Measurements from ENCODE around the gene STAB1. TPM values are rescaled to one million over a fixed set of nuclear protein-coding genes. Genes with fewer than 3 reads are reported as not detected.
"Not testable (repeated sequence)": the region's sequence is repeated elsewhere in the genome, so short reads cannot be mapped to it uniquely, and the experiment has no call there.

The STAB1 gene
- polyA plus RNA-seq, 3 donors, result 3.8 to 535 (median 15.8) TPM

DNA sequence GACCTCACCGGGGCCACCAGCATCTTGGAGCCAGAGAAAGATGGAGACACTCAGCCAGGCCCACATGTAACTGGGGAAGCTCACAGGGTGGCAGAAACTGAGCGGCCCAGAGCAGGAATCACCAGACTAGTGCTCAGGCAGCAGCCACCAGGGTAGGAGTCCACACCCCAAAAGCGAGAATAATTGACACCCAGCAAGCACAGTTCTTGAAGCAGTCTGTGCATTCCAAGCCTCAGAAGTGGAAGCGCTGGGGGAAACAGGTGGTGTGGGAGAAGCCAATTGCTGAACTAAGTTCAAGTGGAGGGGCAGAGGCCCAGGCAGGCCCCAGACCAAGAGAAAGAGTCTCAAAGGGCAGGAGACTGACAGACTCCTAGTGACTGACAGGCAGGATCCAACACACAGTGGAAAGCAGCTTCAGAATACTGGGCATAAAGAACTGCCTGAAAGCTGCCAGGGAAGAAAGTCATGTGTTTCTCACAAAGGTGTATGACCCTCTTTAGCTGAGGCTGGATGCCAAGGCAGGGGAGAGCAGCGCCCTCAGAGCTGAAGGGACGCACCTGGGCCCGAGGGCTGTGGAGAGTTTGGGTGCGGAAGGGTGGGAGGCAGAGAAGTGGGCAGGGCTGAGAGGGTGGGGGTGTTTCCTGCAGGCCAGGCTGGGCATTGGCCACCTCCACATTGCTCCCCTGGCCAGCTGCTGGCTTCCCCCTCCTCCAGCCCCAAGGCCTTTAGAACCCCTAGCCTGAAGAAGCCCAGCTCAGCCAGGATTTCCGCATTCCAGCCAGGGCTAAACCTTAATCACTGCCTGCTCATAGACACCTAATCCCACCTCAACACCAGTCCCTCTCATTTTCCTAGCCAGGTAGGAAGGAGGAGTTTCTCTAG, 30.8 kb downstream of the STAB1 start:
- Histone ChIP-seq H3K4me2 (replicated peaks; ENCODE audit: extremely low read depth, low read length, poor library complexity, severe bottlenecking) (no peak overlapping the region), H3K27me3 (ENCODE audit: control insufficient read depth in 2 of 2, insufficient read depth in 2 of 2, low read length in 2 of 2) (no peaks in the 10 kb centered on the region), H3K9ac (ENCODE audit: insufficient read depth, low read length, poor library complexity, severe bottlenecking) (no peak overlapping the region), H3K27ac (ENCODE audit: low read depth in 1 of 2, low read length in 2 of 2) (peak overlapping the region in 1 of 2 donors; percentile 8), H4K20me1 (ENCODE audit: insufficient read depth, low read length) (peaks cover 4% of the 10 kb centered on the region), H3K36me3 (replicated peaks in 1 of 2; ENCODE audit: control insufficient read depth in 1 of 2, insufficient read depth in 2 of 2, low read length in 2 of 2) (peaks cover 56 to 76% of the 10 kb centered on the region in 2 donors), H3K9me3 (replicated peaks in 1 of 2; ENCODE audit: control insufficient read depth in 1 of 2, insufficient read depth in 1 of 2, low read length in 2 of 2) (no peaks in the 10 kb centered on the region), H3K4me3 (replicated peaks in 1 of 3; ENCODE audit: low read depth in 2 of 3, low read length in 3 of 3) (no peak overlapping the region), H2AFZ (ENCODE audit: insufficient read depth, low read depth, low read length, poor library complexity, severe bottlenecking) (no peak overlapping the region), H3K79me2 (ENCODE audit: insufficient read depth, low read length) (peaks cover 8% of the 10 kb centered on the region), H3K4me1 (ENCODE audit: control insufficient read depth in 1 of 2, insufficient read depth in 2 of 2, low read length in 2 of 2) (no peaks in the 10 kb centered on the region)
- Mint-ChIP-seq H3K27me3 (ENCODE audit: low read depth in 3 of 3) (peaks cover 0 to 2% (median 1%) of the 10 kb centered on the region in 3 donors), H3K9me3 (no peaks in the 10 kb centered on the region), H3K36me3 (peaks cover 48 to 68% of the 10 kb centered on the region in 2 donors), H3K4me1 (peaks cover 3% of the 10 kb centered on the region), H3K27ac (peak overlapping the region in 6 of 7 donors; percentile 36 to 81 (median 62)), H3K4me3 (no peak overlapping the region)
- TF ChIP-seq, protein P1, sequence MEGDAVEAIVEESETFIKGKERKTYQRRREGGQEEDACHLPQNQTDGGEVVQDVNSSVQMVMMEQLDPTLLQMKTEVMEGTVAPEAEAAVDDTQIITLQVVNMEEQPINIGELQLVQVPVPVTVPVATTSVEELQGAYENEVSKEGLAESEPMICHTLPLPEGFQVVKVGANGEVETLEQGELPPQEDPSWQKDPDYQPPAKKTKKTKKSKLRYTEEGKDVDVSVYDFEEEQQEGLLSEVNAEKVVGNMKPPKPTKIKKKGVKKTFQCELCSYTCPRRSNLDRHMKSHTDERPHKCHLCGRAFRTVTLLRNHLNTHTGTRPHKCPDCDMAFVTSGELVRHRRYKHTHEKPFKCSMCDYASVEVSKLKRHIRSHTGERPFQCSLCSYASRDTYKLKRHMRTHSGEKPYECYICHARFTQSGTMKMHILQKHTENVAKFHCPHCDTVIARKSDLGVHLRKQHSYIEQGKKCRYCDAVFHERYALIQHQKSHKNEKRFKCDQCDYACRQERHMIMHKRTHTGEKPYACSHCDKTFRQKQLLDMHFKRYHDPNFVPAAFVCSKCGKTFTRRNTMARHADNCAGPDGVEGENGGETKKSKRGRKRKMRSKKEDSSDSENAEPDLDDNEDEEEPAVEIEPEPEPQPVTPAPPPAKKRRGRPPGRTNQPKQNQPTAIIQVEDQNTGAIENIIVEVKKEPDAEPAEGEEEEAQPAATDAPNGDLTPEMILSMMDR (IDR thresholded peaks at IDR 0.05), result no peak
- WGBS (ENCODE audit: insufficient coverage), result 79% methylated on average over 7 of the region's 9 CpGs
- intact Hi-C loops (cut with micrococcal nuclease), result no loop called here
- DNase-seq, result no peak

DNA sequence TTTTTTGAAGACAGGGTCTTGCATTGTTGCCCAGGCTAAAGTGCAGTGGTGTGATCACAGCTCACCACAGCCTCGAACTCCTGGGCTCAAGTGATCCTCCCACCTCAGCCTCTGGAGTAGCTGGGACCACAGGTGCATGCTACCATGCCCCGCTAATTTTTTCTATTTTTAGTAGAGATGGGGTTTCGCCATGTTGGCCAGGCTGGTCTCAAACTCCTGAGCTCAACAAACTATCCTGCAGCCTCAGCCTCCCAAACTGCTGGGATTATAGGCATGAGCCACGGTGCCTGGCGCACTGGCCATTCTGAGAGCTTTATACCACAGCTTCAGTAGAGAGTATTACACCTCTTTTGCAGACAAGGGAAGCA, 31.5 kb downstream of the STAB1 start:
- H2AFZ ChIP-seq (ENCODE audit: insufficient read depth, low read depth, low read length, poor library complexity, severe bottlenecking); H3K27me3 Mint-ChIP-seq (ENCODE audit: low read depth in 3 of 3); intact Hi-C loops (cut with micrococcal nuclease); H3K27me3 ChIP-seq (ENCODE audit: control insufficient read depth in 2 of 2, insufficient read depth in 2 of 2, low read length in 2 of 2); H3K9me3 ChIP-seq (replicated peaks in 1 of 2; ENCODE audit: control insufficient read depth in 1 of 2, insufficient read depth in 1 of 2, low read length in 2 of 2); H3K4me1 ChIP-seq (ENCODE audit: control insufficient read depth in 1 of 2, insufficient read depth in 2 of 2, low read length in 2 of 2); H3K4me3 ChIP-seq (replicated peaks in 1 of 3; ENCODE audit: low read depth in 2 of 3, low read length in 3 of 3); H3K4me1 Mint-ChIP-seq; H3K9me3 Mint-ChIP-seq; H3K4me2 ChIP-seq (replicated peaks; ENCODE audit: extremely low read depth, low read length, poor library complexity, severe bottlenecking); H3K9ac ChIP-seq (ENCODE audit: insufficient read depth, low read length, poor library complexity, severe bottlenecking); H3K4me3 Mint-ChIP-seq; DNase-seq; H4K20me1 ChIP-seq (ENCODE audit: insufficient read depth, low read length): not testable (repeated sequence)
- H3K27ac Mint-ChIP-seq, result peak overlapping the region in 2 of 7 donors; percentile 63 to 75
- H3K27ac ChIP-seq (ENCODE audit: low read depth in 1 of 2, low read length in 2 of 2), result peak overlapping the region; percentile 8 to 20
- peaks cover 49 to 69% of the 10 kb centered on the region in 2 donors for H3K36me3 ChIP-seq (replicated peaks in 1 of 2; ENCODE audit: control insufficient read depth in 1 of 2, insufficient read depth in 2 of 2, low read length in 2 of 2)
- peaks cover 16% of the 10 kb centered on the region for H3K79me2 ChIP-seq (ENCODE audit: insufficient read depth, low read length)
- H3K36me3 Mint-ChIP-seq, result peaks cover 41 to 61% of the 10 kb centered on the region in 2 donors
- 100% methylated on average over 2 of the region's 5 CpGs for WGBS (ENCODE audit: insufficient coverage)

All from CD14-positive monocyte (primary cell).